Measurements from ENCODE around the gene CAMTA1.

CAMTA1 gene

GRCh38 chr1:7440154-7440553, 654.9 kb downstream of the CAMTA1 start:
- no peaks in the 10 kb centered on the region for H3K9me3 ChIP-seq (ENCODE audit: control insufficient read depth in 2 of 2, low read length in 2 of 2)
- H3K36me3 ChIP-seq (ENCODE audit: control insufficient read depth in 2 of 2, insufficient read depth in 2 of 2, low read length in 2 of 2): no peaks in the 10 kb centered on the region
- no peak overlapping the region for H3K4me3 ChIP-seq (ENCODE audit: low read length in 2 of 2)
- no peaks in the 10 kb centered on the region for H3K4me1 ChIP-seq (ENCODE audit: control insufficient read depth, insufficient read depth, low read length)
- H3K27ac ChIP-seq (ENCODE audit: low read length): no peak overlapping the region
- no peak overlapping the region for H3K9ac ChIP-seq (ENCODE audit: low read length in 2 of 2)
- no peaks in the 10 kb centered on the region for H3K27me3 ChIP-seq (ENCODE audit: control insufficient read depth in 1 of 2, insufficient read depth in 2 of 2, low read length in 2 of 2)

GRCh38 chr1:7441143-7441841, 656.0 kb downstream of the CAMTA1 start:
- Histone ChIP-seq H3K36me3 (ENCODE audit: control insufficient read depth in 2 of 2, insufficient read depth in 2 of 2, low read length in 2 of 2) (no peaks in the 10 kb centered on the region), H3K27ac (ENCODE audit: low read length) (no peak overlapping the region), H3K27me3 (ENCODE audit: control insufficient read depth in 1 of 2, insufficient read depth in 2 of 2, low read length in 2 of 2) (no peaks in the 10 kb centered on the region), H3K9ac (ENCODE audit: low read length in 2 of 2) (no peak overlapping the region), H3K9me3 (ENCODE audit: control insufficient read depth in 2 of 2, low read length in 2 of 2) (no peaks in the 10 kb centered on the region), H3K4me1 (ENCODE audit: control insufficient read depth, insufficient read depth, low read length) (no peaks in the 10 kb centered on the region), H3K4me3 (ENCODE audit: low read length in 2 of 2) (no peak overlapping the region)

GRCh38 chr1:7442036-7442435, 656.8 kb downstream of the CAMTA1 start:
- Histone ChIP-seq H3K9ac (ENCODE audit: low read length in 2 of 2) (no peak overlapping the region), H3K36me3 (ENCODE audit: control insufficient read depth in 2 of 2, insufficient read depth in 2 of 2, low read length in 2 of 2) (no peaks in the 10 kb centered on the region), H3K9me3 (ENCODE audit: control insufficient read depth in 2 of 2, low read length in 2 of 2) (no peaks in the 10 kb centered on the region), H3K27ac (ENCODE audit: low read length) (no peak overlapping the region), H3K4me3 (ENCODE audit: low read length in 2 of 2) (no peak overlapping the region), H3K27me3 (ENCODE audit: control insufficient read depth in 1 of 2, insufficient read depth in 2 of 2, low read length in 2 of 2) (no peaks in the 10 kb centered on the region), H3K4me1 (ENCODE audit: control insufficient read depth, insufficient read depth, low read length) (no peaks in the 10 kb centered on the region)

- no peak overlapping the region for H3K27ac ChIP-seq (ENCODE audit: low read length)
- H3K4me3 ChIP-seq (ENCODE audit: low read length in 2 of 2): no peak overlapping the region
These were observed 657.7 kb downstream of the CAMTA1 start for GRCh38 chr1:7442918-7443317.

GRCh38 chr1:7444363-7444762, 659.1 kb downstream of the CAMTA1 start:
- no peaks in the 10 kb centered on the region for H3K9me3 ChIP-seq (ENCODE audit: control insufficient read depth in 2 of 2, low read length in 2 of 2)
- no peaks in the 10 kb centered on the region for H3K36me3 ChIP-seq (ENCODE audit: control insufficient read depth in 2 of 2, insufficient read depth in 2 of 2, low read length in 2 of 2)
- no peaks in the 10 kb centered on the region for H3K27me3 ChIP-seq (ENCODE audit: control insufficient read depth in 1 of 2, insufficient read depth in 2 of 2, low read length in 2 of 2)
- no peak overlapping the region for H3K9ac ChIP-seq (ENCODE audit: low read length in 2 of 2)
- H3K4me3 ChIP-seq (ENCODE audit: low read length in 2 of 2): no peak overlapping the region
- no peak overlapping the region for H3K27ac ChIP-seq (ENCODE audit: low read length)
- H3K4me1 ChIP-seq (ENCODE audit: control insufficient read depth, insufficient read depth, low read length): no peaks in the 10 kb centered on the region

More at GRCh38 chr1:7442918-7443317, 657.7 kb downstream of the CAMTA1 start:
- Histone ChIP-seq H3K9ac (ENCODE audit: low read length in 2 of 2) (no peak overlapping the region), H3K4me1 (ENCODE audit: control insufficient read depth, insufficient read depth, low read length) (no peaks in the 10 kb centered on the region), H3K27me3 (ENCODE audit: control insufficient read depth in 1 of 2, insufficient read depth in 2 of 2, low read length in 2 of 2) (no peaks in the 10 kb centered on the region), H3K9me3 (ENCODE audit: control insufficient read depth in 2 of 2, low read length in 2 of 2) (no peaks in the 10 kb centered on the region), H3K36me3 (ENCODE audit: control insufficient read depth in 2 of 2, insufficient read depth in 2 of 2, low read length in 2 of 2) (no peaks in the 10 kb centered on the region)

- H3K27ac ChIP-seq (ENCODE audit: low read length): no peak overlapping the region
- no peaks in the 10 kb centered on the region for H3K4me1 ChIP-seq (ENCODE audit: control insufficient read depth, insufficient read depth, low read length)
- H3K36me3 ChIP-seq (ENCODE audit: control insufficient read depth in 2 of 2, insufficient read depth in 2 of 2, low read length in 2 of 2): no peaks in the 10 kb centered on the region
- H3K9ac ChIP-seq (ENCODE audit: low read length in 2 of 2): no peak overlapping the region
- no peak overlapping the region for H3K4me3 ChIP-seq (ENCODE audit: low read length in 2 of 2)
- no peaks in the 10 kb centered on the region for H3K9me3 ChIP-seq (ENCODE audit: control insufficient read depth in 2 of 2, low read length in 2 of 2)
- no peaks in the 10 kb centered on the region for H3K27me3 ChIP-seq (ENCODE audit: control insufficient read depth in 1 of 2, insufficient read depth in 2 of 2, low read length in 2 of 2)
These were observed 661.8 kb downstream of the CAMTA1 start for GRCh38 chr1:7447093-7447492.

- H3K27ac ChIP-seq (ENCODE audit: low read length): no peak overlapping the region
These were observed 662.5 kb downstream of the CAMTA1 start for GRCh38 chr1:7447736-7448135.

GRCh38 chr1:7448986-7449385, 663.7 kb downstream of the CAMTA1 start:
- Histone ChIP-seq H3K27ac (ENCODE audit: low read length) (no peak overlapping the region), H3K4me3 (ENCODE audit: low read length in 2 of 2) (no peak overlapping the region), H3K9me3 (ENCODE audit: control insufficient read depth in 2 of 2, low read length in 2 of 2) (no peaks in the 10 kb centered on the region), H3K36me3 (ENCODE audit: control insufficient read depth in 2 of 2, insufficient read depth in 2 of 2, low read length in 2 of 2) (no peaks in the 10 kb centered on the region), H3K27me3 (ENCODE audit: control insufficient read depth in 1 of 2, insufficient read depth in 2 of 2, low read length in 2 of 2) (no peaks in the 10 kb centered on the region), H3K9ac (ENCODE audit: low read length in 2 of 2) (no peak overlapping the region), H3K4me1 (ENCODE audit: control insufficient read depth, insufficient read depth, low read length) (no peaks in the 10 kb centered on the region)

More at GRCh38 chr1:7447736-7448135, 662.5 kb downstream of the CAMTA1 start:
- Histone ChIP-seq H3K27me3 (ENCODE audit: control insufficient read depth in 1 of 2, insufficient read depth in 2 of 2, low read length in 2 of 2) (no peaks in the 10 kb centered on the region), H3K4me3 (ENCODE audit: low read length in 2 of 2) (no peak overlapping the region), H3K9me3 (ENCODE audit: control insufficient read depth in 2 of 2, low read length in 2 of 2) (no peaks in the 10 kb centered on the region), H3K4me1 (ENCODE audit: control insufficient read depth, insufficient read depth, low read length) (no peaks in the 10 kb centered on the region), H3K36me3 (ENCODE audit: control insufficient read depth in 2 of 2, insufficient read depth in 2 of 2, low read length in 2 of 2) (no peaks in the 10 kb centered on the region), H3K9ac (ENCODE audit: low read length in 2 of 2) (no peak overlapping the region)

- no peaks in the 10 kb centered on the region for H3K9me3 ChIP-seq (ENCODE audit: control insufficient read depth in 2 of 2, low read length in 2 of 2)
- H3K9ac ChIP-seq (ENCODE audit: low read length in 2 of 2): no peak overlapping the region
- no peaks in the 10 kb centered on the region for H3K4me1 ChIP-seq (ENCODE audit: control insufficient read depth, insufficient read depth, low read length)
- no peak overlapping the region for H3K27ac ChIP-seq (ENCODE audit: low read length)
- H3K36me3 ChIP-seq (ENCODE audit: control insufficient read depth in 2 of 2, insufficient read depth in 2 of 2, low read length in 2 of 2): no peaks in the 10 kb centered on the region
- no peak overlapping the region for H3K4me3 ChIP-seq (ENCODE audit: low read length in 2 of 2)
- H3K27me3 ChIP-seq (ENCODE audit: control insufficient read depth in 1 of 2, insufficient read depth in 2 of 2, low read length in 2 of 2): no peaks in the 10 kb centered on the region
These were observed 664.5 kb downstream of the CAMTA1 start for GRCh38 chr1:7449750-7450149.

- Histone ChIP-seq H3K27me3 (ENCODE audit: control insufficient read depth in 1 of 2, insufficient read depth in 2 of 2, low read length in 2 of 2) (no peaks in the 10 kb centered on the region), H3K4me1 (ENCODE audit: control insufficient read depth, insufficient read depth, low read length) (no peaks in the 10 kb centered on the region), H3K9ac (ENCODE audit: low read length in 2 of 2) (no peak overlapping the region), H3K36me3 (ENCODE audit: control insufficient read depth in 2 of 2, insufficient read depth in 2 of 2, low read length in 2 of 2) (no peaks in the 10 kb centered on the region), H3K9me3 (ENCODE audit: control insufficient read depth in 2 of 2, low read length in 2 of 2) (no peaks in the 10 kb centered on the region), H3K4me3 (ENCODE audit: low read length in 2 of 2) (no peak overlapping the region), H3K27ac (ENCODE audit: low read length) (no peak overlapping the region)
These were observed 665.6 kb downstream of the CAMTA1 start for GRCh38 chr1:7450838-7451237.

GRCh38 chr1:7453038-7453437, 667.8 kb downstream of the CAMTA1 start:
- Histone ChIP-seq H3K9me3 (ENCODE audit: control insufficient read depth in 2 of 2, low read length in 2 of 2) (no peaks in the 10 kb centered on the region), H3K36me3 (ENCODE audit: control insufficient read depth in 2 of 2, insufficient read depth in 2 of 2, low read length in 2 of 2) (no peaks in the 10 kb centered on the region), H3K9ac (ENCODE audit: low read length in 2 of 2) (no peak overlapping the region), H3K27ac (ENCODE audit: low read length) (no peak overlapping the region), H3K4me1 (ENCODE audit: control insufficient read depth, insufficient read depth, low read length) (no peaks in the 10 kb centered on the region), H3K4me3 (ENCODE audit: low read length in 2 of 2) (no peak overlapping the region), H3K27me3 (ENCODE audit: control insufficient read depth in 1 of 2, insufficient read depth in 2 of 2, low read length in 2 of 2) (no peaks in the 10 kb centered on the region)
